Naive thymus-derived CD8-positive, alpha-beta T cell (primary cell): ENCODE data around the gene ZNF256. TPM values are rescaled to one million over a fixed set of nuclear protein-coding genes. Genes with fewer than 3 reads are reported as not detected.
"Not testable (repeated sequence)": the region's sequence is repeated elsewhere in the genome, so short reads cannot be mapped to it uniquely, and the experiment has no call there.

ENCODE experiments used
- ATAC-seq, 2 donors: fragments of 150-1000 bp; cut with Tn5 transposase in 1 of 2; sonication (Bioruptor Pico), chemical (Tn5 transposase) in 1 of 2; 1 replicate in 1 of 2; 2 replicates in 1 of 2; pipeline ENCODE4 v1.10.0; 2021; ENCODE audit warnings: mild to moderate bottlenecking in 2 of 2, moderate library complexity in 2 of 2
- POLR2A ChIA-PET: fragments of 350-600 bp; sonication (Branson Sonifier 250); formaldehyde crosslinking; loops from one replicate; lab custom pipeline; 2021; ENCODE audit warnings: antibody characterized with exemption; lab: Charles Lee
- DNase-seq, 10 donors: peaks; one replicate each; pipeline versions ENCODE4 v3.0.0 to v3.0.0-alpha.2; 2020 to 2022
- H3K27ac Mint-ChIP-seq, 10 donors: one replicate each; pipeline ENCODE4 v1.8.0; 2020 to 2022; ENCODE audit warnings: mild to moderate bottlenecking in 10 of 10, mixed read lengths in 10 of 10, moderate library complexity in 4 of 10, inconsistent platforms in 1 of 10
- H3K27me3 Mint-ChIP-seq, 5 donors: one replicate each; pipeline ENCODE4 v1.8.0; 2021 to 2022; ENCODE audit warnings: mixed read lengths in 5 of 5
- H3K36me3 Mint-ChIP-seq, 3 donors: one replicate each; pipeline ENCODE4 v1.8.0; 2020 to 2022; ENCODE audit warnings: mixed read lengths in 3 of 3, mild to moderate bottlenecking in 2 of 3, inconsistent platforms in 1 of 3
- H3K4me1 Mint-ChIP-seq, 4 donors: one replicate each; pipeline ENCODE4 v1.8.0; 2021 to 2022; ENCODE audit warnings: mixed read lengths in 4 of 4
- H3K4me3 Mint-ChIP-seq, 10 donors: one replicate each; pipeline ENCODE4 v1.8.0; 2020 to 2022; ENCODE audit warnings: mild to moderate bottlenecking in 10 of 10, mixed read lengths in 10 of 10, moderate library complexity in 6 of 10, inconsistent platforms in 1 of 10
- H3K9me3 Mint-ChIP-seq, 9 donors: one replicate each; pipeline ENCODE4 v1.8.0; 2020 to 2022; ENCODE audit warnings: mixed read lengths in 9 of 9, mild to moderate bottlenecking in 3 of 9, inconsistent platforms in 1 of 9, moderate library complexity in 1 of 9
- polyA plus RNA-seq, 3 donors: library from polyadenylated mRNA; unstranded; fragments of 300-500 nt; fragmentation: Illumina TruSeq; gene quantifications; one replicate each; pipeline ENCODE4 v1.2.3, GENCODE V29; 2021
- total RNA-seq, 8 experiments: library from RNA in 2 of 8; stranded (reverse) in 2 of 8; gene quantifications; one replicate each; pipeline ENCODE4 v1.2.3 and lab custom pipeline; 2021 to 2026

ZNF256 gene
- total and polyA plus RNA-seq, 5 experiments from 2014 or later, result 4.5 to 22.8 (median 6.2) TPM

DNA sequence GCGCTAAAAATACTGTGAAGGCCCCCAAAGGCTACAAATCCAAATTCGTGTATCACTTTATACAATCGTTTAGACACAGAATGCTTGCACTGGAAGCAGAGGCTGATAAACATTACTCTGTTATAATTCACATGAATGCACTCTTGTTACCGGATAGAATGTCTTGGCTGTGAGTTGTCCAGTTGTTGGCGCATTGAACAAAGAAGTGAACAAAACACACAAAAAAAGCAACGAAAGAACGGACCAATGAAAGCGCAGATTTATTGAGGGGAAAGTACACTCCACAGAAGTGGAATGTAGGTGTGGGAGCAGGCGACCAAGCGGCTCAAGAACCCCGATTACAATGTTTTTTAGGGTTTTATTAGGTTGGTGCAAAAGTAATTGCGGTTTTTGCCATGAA lies 11.8 kb downstream of the ZNF256 start:
- H3K4me3 Mint-ChIP-seq, result peak overlapping the region in 4 of 10 donors; percentile 84 to 96 (median 85)
- peaks cover 49 to 79% (median 51%) of the 10 kb centered on the region in 3 donors for H3K36me3 Mint-ChIP-seq
- H3K27ac Mint-ChIP-seq, result peak overlapping the region in 1 of 10 donors; percentile 95
- H3K9me3 Mint-ChIP-seq, result peaks cover 0 to 98% (median 38%) of the 10 kb centered on the region in 9 donors
- DNase-seq (no peak), ATAC-seq (no peak)
- POLR2A ChIA-PET, result interaction anchor here (0.9 to 1.9 kb wide), 4 partner anchors 10 to 86 kb away, joined by 3 to 11 read pairs (median 6); partner anchors contain the start of genes ZNF417, ZNF587 and ZNF606
- peaks cover 4 to 11% (median 9%) of the 10 kb centered on the region in 4 donors for H3K4me1 Mint-ChIP-seq
- peaks cover 0 to 11% (median 0%) of the 10 kb centered on the region in 5 donors for H3K27me3 Mint-ChIP-seq

GRCh38 chr19:57934820-57935665 lies 12.5 kb downstream of the ZNF256 start, which contains the start of gene ZNF418:
ZNF418 (minus strand) TSS chr19:57935402; CDS start chr19:57933822, 1,580 bp downstream.
- ATAC-seq (peak; percentile 81 to 97), DNase-seq (peak in 8 of 10 donors; percentile 10 to 83 (median 26))
- Mint-ChIP-seq H3K36me3 (peaks cover 48 to 77% (median 53%) of the 10 kb centered on the region in 3 donors), H3K27me3 (peaks cover 0 to 11% (median 0%) of the 10 kb centered on the region in 5 donors), H3K4me1 (peaks cover 4 to 11% (median 9%) of the 10 kb centered on the region in 4 donors), H3K4me3 (peak within 1 kb of the TSS; percentile 25 to 96 (median 84)), H3K27ac (peak within 1 kb of the TSS in 8 of 10 donors; percentile 43 to 95 (median 78)), H3K9me3 (peaks cover 0 to 99% (median 37%) of the 10 kb centered on the region in 9 donors)
- POLR2A ChIA-PET, result interaction anchor here (0.9 to 1.9 kb wide), 4 partner anchors 10 to 86 kb away, joined by 3 to 11 read pairs (median 6); partner anchors contain the start of genes ZNF417, ZNF587 and ZNF606

- peaks cover 7 to 58% (median 48%) of the 10 kb centered on the region in 3 donors for H3K36me3 Mint-ChIP-seq
- no peak for ATAC-seq
- H3K9me3 Mint-ChIP-seq, result peaks cover 0 to 88% (median 37%) of the 10 kb centered on the region in 9 donors
Observed at GRCh38 chr19:57927587-57927986, 19.9 kb downstream of the ZNF256 start.

DNA sequence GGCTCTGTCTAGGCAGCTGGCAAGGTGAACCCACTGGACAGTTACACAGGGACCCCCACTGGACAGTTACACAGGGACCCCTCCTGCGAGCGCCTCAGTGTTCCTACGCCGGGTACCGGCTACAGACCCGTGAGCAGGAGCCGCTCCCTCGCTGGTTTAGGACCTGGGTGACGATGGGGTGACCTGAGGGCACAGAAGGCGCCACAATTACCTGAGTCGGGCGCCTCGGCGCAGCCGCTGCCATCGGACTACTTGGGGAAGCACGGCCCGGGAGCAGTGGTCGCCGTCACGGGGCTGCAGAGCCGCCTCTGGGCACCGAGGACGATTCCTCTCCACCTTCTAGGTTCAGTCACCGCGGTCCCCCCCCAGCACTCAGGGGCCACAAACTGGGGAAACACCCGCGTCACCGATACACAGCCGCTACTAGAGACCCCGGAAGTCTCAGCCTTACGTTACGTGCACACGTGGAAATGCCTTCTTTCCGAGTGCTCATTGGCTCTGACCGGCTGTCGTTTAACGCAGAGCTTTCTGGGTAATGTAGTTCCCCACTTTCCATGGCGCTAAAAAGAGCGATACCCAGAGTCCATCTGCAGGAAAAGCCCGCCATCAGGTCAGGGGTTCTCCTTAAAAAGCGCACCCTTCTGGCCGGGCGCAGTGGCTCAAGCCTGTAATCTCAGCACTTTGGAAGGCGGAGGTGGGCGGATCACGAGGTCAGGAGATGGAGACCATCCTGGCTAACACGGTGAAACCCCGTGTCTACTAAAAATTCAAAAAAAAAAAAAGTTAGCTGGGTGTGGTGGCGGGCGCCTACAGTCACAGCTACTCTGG lies 31.1 kb downstream of the ZNF256 start, which contains the start of gene ZNF417:
Gene ZNF417 (minus strand): TSS at position 425 of the 828 bp plus-strand sequence. CDS start 181 bp downstream, at position 244.
- DNase-seq (peak; percentile 73 to 95 (median 90)), ATAC-seq (peak; percentile 97 to 99)
- POLR2A ChIA-PET, result interaction anchor here (0.6 to 2.3 kb wide), 9 partner anchors 19 to 853 kb away, joined by 3 to 12 read pairs (median 4); partner anchors contain the start of genes ZNF154, ZNF418, ZNF587 and ZNF606
- Mint-ChIP-seq H3K27ac (peak within 1 kb of the TSS; percentile 92 to 99 (median 98)), H3K4me1 (peaks cover 14 to 41% (median 37%) of the 10 kb centered on the region in 4 donors), H3K36me3 (peaks cover 34 to 56% (median 42%) of the 10 kb centered on the region in 3 donors), H3K4me3 (peak within 1 kb of the TSS; percentile 95 to 99 (median 97)), H3K9me3 (peaks cover 0 to 71% (median 45%) of the 10 kb centered on the region in 9 donors)
- H3K27me3 Mint-ChIP-seq, result not testable (repeated sequence)

More at GRCh38 chr19:57927587-57927986, 19.9 kb downstream of the ZNF256 start:
- no peak overlapping the region for H3K27ac Mint-ChIP-seq
- POLR2A ChIA-PET, result no interaction called here
- no peak overlapping the region for H3K4me3 Mint-ChIP-seq
- no peaks in the 10 kb centered on the region for H3K4me1 Mint-ChIP-seq
- no peaks in the 10 kb centered on the region for H3K27me3 Mint-ChIP-seq
- DNase-seq, result no peak

GRCh38 chr19:57914531-57914930 lies 33.0 kb downstream of the ZNF256 start:
- H3K4me1 Mint-ChIP-seq, result peaks cover 14 to 41% (median 37%) of the 10 kb centered on the region in 4 donors
- peaks cover 40 to 66% (median 55%) of the 10 kb centered on the region in 3 donors for H3K36me3 Mint-ChIP-seq
- no peak for ATAC-seq
- POLR2A ChIA-PET, result no interaction called here
- no peak for DNase-seq
- peak overlapping the region in 5 of 10 donors; percentile 6 to 99 (median 54) for H3K27ac Mint-ChIP-seq
- peak overlapping the region; percentile 45 to 99 (median 97) for H3K4me3 Mint-ChIP-seq
- peaks cover 0 to 73% (median 55%) of the 10 kb centered on the region in 9 donors for H3K9me3 Mint-ChIP-seq
- no peaks in the 10 kb centered on the region for H3K27me3 Mint-ChIP-seq

GRCh38 chr19:57907394-57907793 lies 40.1 kb downstream of the ZNF256 start:
- peaks cover 0 to 88% (median 35%) of the 10 kb centered on the region in 9 donors for H3K9me3 Mint-ChIP-seq
- POLR2A ChIA-PET, result no interaction called here
- H3K27me3 Mint-ChIP-seq, result no peaks in the 10 kb centered on the region
- ATAC-seq (no peak), DNase-seq (no peak)
- H3K36me3 Mint-ChIP-seq, result peaks cover 38 to 73% (median 52%) of the 10 kb centered on the region in 3 donors
- no peak overlapping the region for H3K4me3 Mint-ChIP-seq
- H3K4me1 Mint-ChIP-seq, result peaks cover 4 to 10% (median 5%) of the 10 kb centered on the region in 4 donors
- H3K27ac Mint-ChIP-seq, result no peak overlapping the region

DNA sequence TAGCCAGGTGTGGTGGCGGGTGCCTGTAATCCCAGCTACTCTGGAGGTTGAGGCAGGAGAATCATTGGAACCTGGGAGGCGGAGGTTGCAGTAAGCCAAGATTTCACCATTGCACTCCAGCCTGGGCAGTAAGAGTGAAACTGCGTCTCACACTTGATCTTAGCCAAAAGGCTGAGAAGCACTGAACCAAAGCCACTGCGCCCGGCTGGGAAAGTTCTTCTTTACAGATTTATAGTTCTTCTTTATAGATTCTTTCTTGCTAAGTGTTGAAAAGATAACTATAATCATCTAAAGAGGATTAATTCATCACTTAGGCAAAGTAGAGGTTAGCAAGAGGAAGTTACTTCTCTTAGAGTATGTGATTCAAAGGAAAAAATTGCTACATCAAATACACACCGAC lies 42.2 kb downstream of the ZNF256 start:
- Mint-ChIP-seq H3K27me3 (no peaks in the 10 kb centered on the region), H3K4me3 (no peak overlapping the region), H3K9me3 (peaks cover 0 to 86% (median 17%) of the 10 kb centered on the region in 9 donors), H3K4me1 (peaks cover 0 to 6% (median 2%) of the 10 kb centered on the region in 4 donors), H3K27ac (no peak overlapping the region), H3K36me3 (peaks cover 22 to 58% (median 31%) of the 10 kb centered on the region in 3 donors)
- ATAC-seq (no peak), DNase-seq (no peak)
- POLR2A ChIA-PET, result no interaction called here

- no peak for ATAC-seq
- H3K9me3 Mint-ChIP-seq, result peaks cover 0 to 80% (median 19%) of the 10 kb centered on the region in 9 donors
- POLR2A ChIA-PET, result no interaction called here
- H3K27me3 Mint-ChIP-seq, result no peaks in the 10 kb centered on the region
- peaks cover 0 to 6% (median 2%) of the 10 kb centered on the region in 4 donors for H3K4me1 Mint-ChIP-seq
- peaks cover 20 to 52% (median 22%) of the 10 kb centered on the region in 3 donors for H3K36me3 Mint-ChIP-seq
- no peak for DNase-seq
- H3K27ac Mint-ChIP-seq, result peak overlapping the region in 1 of 10 donors; percentile 35
- no peak overlapping the region for H3K4me3 Mint-ChIP-seq
Observed at GRCh38 chr19:57903618-57904184, 43.8 kb downstream of the ZNF256 start.

GRCh38 chr19:57900311-57900710 lies 47.2 kb downstream of the ZNF256 start:
- Mint-ChIP-seq H3K36me3 (peaks cover 3 to 44% (median 20%) of the 10 kb centered on the region in 3 donors), H3K27ac (no peak overlapping the region), H3K4me1 (peaks cover 0 to 7% (median 3%) of the 10 kb centered on the region in 4 donors), H3K9me3 (peaks cover 0 to 71% (median 20%) of the 10 kb centered on the region in 9 donors), H3K27me3 (no peaks in the 10 kb centered on the region), H3K4me3 (no peak overlapping the region)
- DNase-seq, result no peak
- ATAC-seq, result no peak
- POLR2A ChIA-PET, result no interaction called here
